WERI-Rb-1 (cell line): Measurements from ENCODE around the gene CHEK2.

Source experiments
- DNase-seq: peaks from one replicate; pipeline ENCODE4 v3.0.0-alpha.2; 2020
- H3K27ac ChIP-seq: fragments of 250-450 bp; sonication (Bioruptor Pico); 2 replicates; pipeline ENCODE4 v1.5.1; 2020; ENCODE audit warnings: mild to moderate bottlenecking, moderate library complexity
- H3K27me3 ChIP-seq: fragments of 250-450 bp; sonication (Bioruptor Pico); 2 replicates; pipeline ENCODE4 v1.5.1; 2021; ENCODE audit warnings: mild to moderate bottlenecking, low read depth, moderate library complexity; ENCODE audit not compliant: insufficient read depth, severe bottlenecking
- H3K36me3 ChIP-seq: fragments of 250-450 bp; sonication (Bioruptor Pico); 2 replicates; pipeline ENCODE4 v1.5.1; 2020; ENCODE audit warnings: mild to moderate bottlenecking, moderate library complexity
- H3K4me3 ChIP-seq: 2 replicates; pipeline ENCODE4 v1.5.1; 2011; ENCODE audit warnings: low read depth, mild to moderate bottlenecking, control low read depth, low read length
- H3K9me3 ChIP-seq: fragments of 250-450 bp; sonication (Bioruptor Pico); 2 replicates; pipeline ENCODE4 v1.5.1; 2021; ENCODE audit warnings: mild to moderate bottlenecking, moderate library complexity; ENCODE audit not compliant: severe bottlenecking
- CTCF ChIP-seq: IDR thresholded peaks from 2 replicates; pipeline ENCODE4 v1.5.1; 2011; ENCODE audit warnings: low read depth, mild to moderate bottlenecking, control low read depth, inconsistent platforms, low read length

CHEK2 gene

GRCh38 chr22:28779833-28780232 is 38.2 kb upstream of the CHEK2 start:
- H3K27ac ChIP-seq, result no peak overlapping the region
- no peak overlapping the region for H3K4me3 ChIP-seq
- H3K36me3 ChIP-seq, result peaks cover 76% of the 10 kb centered on the region
- no peaks in the 10 kb centered on the region for H3K27me3 ChIP-seq
- no peaks in the 10 kb centered on the region for H3K9me3 ChIP-seq
- TF ChIP-seq CTCF, result no peak
- no peak for DNase-seq

GRCh38 chr22:28774378-28774777 is 32.8 kb upstream of the CHEK2 start:
- peaks cover 36% of the 10 kb centered on the region for H3K36me3 ChIP-seq

GRCh38 chr22:28773461-28773867 is 31.8 kb upstream of the CHEK2 start:
- peaks cover 33% of the 10 kb centered on the region for H3K36me3 ChIP-seq
- DNase-seq, result no peak

More at GRCh38 chr22:28774378-28774777, 32.8 kb upstream of the CHEK2 start:
- no peak overlapping the region for H3K4me3 ChIP-seq
- no peaks in the 10 kb centered on the region for H3K9me3 ChIP-seq
- no peaks in the 10 kb centered on the region for H3K27me3 ChIP-seq
- DNase-seq, result no peak
- no peak overlapping the region for H3K27ac ChIP-seq
- no peak for TF ChIP-seq CTCF

GRCh38 chr22:28772633-28773460 is 31.2 kb upstream of the CHEK2 start, which contains the start of gene CCDC117:
TSS of gene CCDC117 (plus strand) at chr22:28772695. CDS start at chr22:28772850, 155 bp downstream.
- peak; percentile 96 for DNase-seq
- peak; percentile 33; the same call in 1 of the 2 replicates for TF ChIP-seq CTCF
- Histone ChIP-seq H3K36me3 (peaks cover 27% of the 10 kb centered on the region), H3K9me3 (peaks cover 3% of the 10 kb centered on the region), H3K27ac (peak within 1 kb of the TSS; percentile 93), H3K4me3 (peak within 1 kb of the TSS; percentile 89), H3K27me3 (no peaks in the 10 kb centered on the region)

More at GRCh38 chr22:28773461-28773867, 31.8 kb upstream of the CHEK2 start:
- H3K4me3 ChIP-seq, result peak overlapping the region; percentile 89
- TF ChIP-seq CTCF, result no peak
- H3K27ac ChIP-seq, result no peak overlapping the region; the same call in 1 of the 2 replicates
- H3K9me3 ChIP-seq, result peaks cover 3% of the 10 kb centered on the region
- no peaks in the 10 kb centered on the region for H3K27me3 ChIP-seq

GRCh38 chr22:28771195-28771791 is 29.7 kb upstream of the CHEK2 start:
- no peak for TF ChIP-seq CTCF
- peaks cover 3% of the 10 kb centered on the region for H3K9me3 ChIP-seq
- no peaks in the 10 kb centered on the region for H3K27me3 ChIP-seq
- no peak for DNase-seq
- H3K36me3 ChIP-seq, result peaks cover 19% of the 10 kb centered on the region
- no peak overlapping the region for H3K27ac ChIP-seq
- H3K4me3 ChIP-seq, result no peak overlapping the region
